Esophagus muscularis mucosa (tissue), 4 donors: Measurements from ENCODE around the gene C5orf22. TPM values are rescaled to one million over a fixed set of nuclear protein-coding genes. Genes with fewer than 3 reads are reported as not detected.

Experiments used
- DNase-seq: peaks from one replicate; pipeline ENCODE4 v3.0.0-alpha.2; 2017; ENCODE audit errors: extremely low spot score
- H3K27ac ChIP-seq, 4 donors: fragments of 200-600 bp; sonication (generic); replicated peaks in 1 of 4; 1 replicate in 3 of 4; 2 replicates in 1 of 4; pipeline ENCODE4 v1.5.1; 2016 to 2019; ENCODE audit warnings: mild to moderate bottlenecking in 1 of 4
- H3K27me3 ChIP-seq, 4 donors: fragments of 200-600 bp; sonication (generic); one replicate each; pipeline versions ENCODE4 v1.5.1 to v1.6.0; 2016 to 2019
- H3K36me3 ChIP-seq, 4 donors: fragments of 200-600 bp; sonication (generic); one replicate each; pipeline ENCODE4 v1.5.1; 2016 to 2019
- H3K4me1 ChIP-seq, 4 donors: fragments of 200-600 bp; sonication (generic); one replicate each; pipeline ENCODE4 v1.5.1; 2016 to 2019
- H3K4me3 ChIP-seq, 4 donors: fragments of 200-600 bp; sonication (generic); 1 replicate in 2 of 4; 2 replicates in 2 of 4; pipeline ENCODE4 v1.5.1; 2016 to 2019; ENCODE audit warnings: mild to moderate bottlenecking in 4 of 4, moderate library complexity in 1 of 4
- H3K9me3 ChIP-seq, 4 donors: fragments of 200-600 bp; sonication (generic); 1 replicate in 3 of 4; 2 replicates in 1 of 4; pipeline ENCODE4 v1.5.1; 2016 to 2019
- EP300 ChIP-seq: sonication (generic); formaldehyde crosslinking; IDR thresholded peaks from one replicate; pipeline ENCODE4 v1.6.1; 2017; ENCODE audit warnings: antibody characterized with exemption
- POLR2A ChIP-seq: fragments of 450-650 bp; IDR thresholded peaks from one replicate; pipeline ENCODE4 v1.6.1; 2017; ENCODE audit warnings: antibody characterized with exemption, moderate library complexity, mild to moderate bottlenecking, low read depth
- POLR2AphosphoS5 ChIP-seq, 2 donors: sonication (generic); formaldehyde crosslinking; IDR thresholded peaks; one replicate each; pipeline ENCODE4 v1.6.1; 2017; ENCODE audit warnings: antibody characterized with exemption in 2 of 2
- WGBS: methylation state at CpG from one replicate; pipeline ENCODE4 v1.1.5; 2018; 5-methylcytosine and 5-hydroxymethylcytosine counted together
- intact Hi-C: fragments of 100-400 bp; cut with DNase I; formaldehyde crosslinking; loops from one replicate; pipeline ENCODE4 v1.15.1; 2023
- total RNA-seq, 4 donors: library from RNA; depleted of rRNA; stranded (reverse); fragments of >200 nt; gene quantifications; one replicate each; pipeline versions ENCODE4 v1.1.0 to v1.2.1, GENCODE V29; 2016
- TF ChIP-seq, protein P1 (sequence below), 3 experiments: fragments of 200-600 bp in 2 of 3; fragments of 450-650 bp in 1 of 3; sonication (generic) in 2 of 3; IDR thresholded peaks; one replicate each; pipeline ENCODE4 v1.5.1; 2017 to 2019; ENCODE audit warnings: antibody characterized with exemption in 3 of 3, mild to moderate bottlenecking in 2 of 3, moderate library complexity in 1 of 3

The C5orf22 gene
- total RNA-seq, 4 donors from 2014 or later: 11.2 to 21.8 (median 17.0) TPM

DNA sequence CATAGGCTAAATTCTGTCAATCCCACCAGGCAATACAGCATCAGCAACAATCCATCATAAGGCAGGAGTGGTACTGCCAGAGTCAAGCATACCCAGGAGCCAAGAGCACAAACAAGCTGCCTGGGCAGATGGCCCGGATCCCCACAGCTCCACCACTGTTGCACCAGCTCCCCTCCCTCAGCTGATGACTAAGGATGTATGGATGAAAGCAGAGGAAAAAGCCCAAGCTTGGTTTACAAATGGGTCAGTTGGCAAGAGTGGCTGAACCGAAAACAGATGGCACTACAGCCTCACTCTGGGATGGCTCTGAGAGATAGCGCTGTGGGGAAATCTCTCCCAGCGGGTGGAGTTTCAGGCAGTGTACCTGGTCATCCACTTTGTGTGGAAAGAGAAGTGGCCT is 29.6 kb upstream of the C5orf22 start:
- Histone ChIP-seq H3K36me3 (peaks cover 40 to 100% (median 84%) of the 10 kb centered on the region in 4 donors), H3K4me1 (no peaks in the 10 kb centered on the region), H3K27ac (no peak overlapping the region), H3K9me3 (no peaks in the 10 kb centered on the region), H3K27me3 (no peaks in the 10 kb centered on the region), H3K4me3 (no peak overlapping the region)
- TF ChIP-seq POLR2A: no peak
- no peak for TF ChIP-seq POLR2AphosphoS5 (IDR thresholded peaks at IDR 0.05)
- no peak for TF ChIP-seq EP300
- TF ChIP-seq, protein P1, sequence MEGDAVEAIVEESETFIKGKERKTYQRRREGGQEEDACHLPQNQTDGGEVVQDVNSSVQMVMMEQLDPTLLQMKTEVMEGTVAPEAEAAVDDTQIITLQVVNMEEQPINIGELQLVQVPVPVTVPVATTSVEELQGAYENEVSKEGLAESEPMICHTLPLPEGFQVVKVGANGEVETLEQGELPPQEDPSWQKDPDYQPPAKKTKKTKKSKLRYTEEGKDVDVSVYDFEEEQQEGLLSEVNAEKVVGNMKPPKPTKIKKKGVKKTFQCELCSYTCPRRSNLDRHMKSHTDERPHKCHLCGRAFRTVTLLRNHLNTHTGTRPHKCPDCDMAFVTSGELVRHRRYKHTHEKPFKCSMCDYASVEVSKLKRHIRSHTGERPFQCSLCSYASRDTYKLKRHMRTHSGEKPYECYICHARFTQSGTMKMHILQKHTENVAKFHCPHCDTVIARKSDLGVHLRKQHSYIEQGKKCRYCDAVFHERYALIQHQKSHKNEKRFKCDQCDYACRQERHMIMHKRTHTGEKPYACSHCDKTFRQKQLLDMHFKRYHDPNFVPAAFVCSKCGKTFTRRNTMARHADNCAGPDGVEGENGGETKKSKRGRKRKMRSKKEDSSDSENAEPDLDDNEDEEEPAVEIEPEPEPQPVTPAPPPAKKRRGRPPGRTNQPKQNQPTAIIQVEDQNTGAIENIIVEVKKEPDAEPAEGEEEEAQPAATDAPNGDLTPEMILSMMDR (IDR thresholded peaks at IDR 0.05): no peak
- DNase-seq: no peak
- intact Hi-C loops: no loop called here
- 97% methylated on average over 4 of the region's 4 CpGs for WGBS

GRCh38 chr5:31504529-31504928 is 27.6 kb upstream of the C5orf22 start:
- Histone ChIP-seq H3K9me3 (no peaks in the 10 kb centered on the region), H3K36me3 (peaks cover 55 to 100% (median 82%) of the 10 kb centered on the region in 4 donors), H3K27me3 (no peaks in the 10 kb centered on the region), H3K4me3 (no peak overlapping the region), H3K4me1 (no peaks in the 10 kb centered on the region), H3K27ac (no peak overlapping the region)
- intact Hi-C loops: no loop called here
- DNase-seq: no peak
- WGBS: 84% methylated on average over 10 of the region's 10 CpGs
- no peak for TF ChIP-seq POLR2AphosphoS5 (IDR thresholded peaks at IDR 0.05)
- no peak for TF ChIP-seq POLR2A
- TF ChIP-seq, protein P1 (IDR thresholded peaks at IDR 0.05): no peak
- TF ChIP-seq EP300: no peak

GRCh38 chr5:31511305-31511704 is 20.8 kb upstream of the C5orf22 start:
- intact Hi-C loops: no loop called here
- TF ChIP-seq EP300 (no peak), POLR2A (no peak), POLR2AphosphoS5 (IDR thresholded peaks at IDR 0.05) (no peak)
- TF ChIP-seq, protein P1 (IDR thresholded peaks at IDR 0.05): no peak
- Histone ChIP-seq H3K4me3 (no peak overlapping the region), H3K27me3 (no peaks in the 10 kb centered on the region), H3K27ac (no peak overlapping the region), H3K36me3 (peaks cover 78 to 97% (median 88%) of the 10 kb centered on the region in 4 donors), H3K9me3 (no peaks in the 10 kb centered on the region), H3K4me1 (no peaks in the 10 kb centered on the region)
- DNase-seq: no peak
- 99% methylated on average over 4 of the region's 4 CpGs for WGBS

- peaks cover 48 to 84% (median 67%) of the 10 kb centered on the region in 4 donors for H3K36me3 ChIP-seq
- 59% methylated on average over 1 of the region's 1 CpG for WGBS
- no peaks in the 10 kb centered on the region for H3K4me1 ChIP-seq
- TF ChIP-seq, protein P1 (IDR thresholded peaks at IDR 0.05): no peak
- TF ChIP-seq EP300: no peak
- no peak for TF ChIP-seq POLR2AphosphoS5 (IDR thresholded peaks at IDR 0.05)
- H3K4me3 ChIP-seq: no peak overlapping the region
- H3K27ac ChIP-seq: no peak overlapping the region
- intact Hi-C loops: no loop called here
- no peaks in the 10 kb centered on the region for H3K27me3 ChIP-seq
- no peak for DNase-seq
- H3K9me3 ChIP-seq: no peaks in the 10 kb centered on the region
Measured at GRCh38 chr5:31516802-31517201, 15.3 kb upstream of the C5orf22 start.

GRCh38 chr5:31523041-31523440 is 9.1 kb upstream of the C5orf22 start:
- no peaks in the 10 kb centered on the region for H3K4me1 ChIP-seq
- H3K4me3 ChIP-seq: no peak overlapping the region
- TF ChIP-seq POLR2A (no peak), POLR2AphosphoS5 (IDR thresholded peaks at IDR 0.05) (no peak), EP300 (no peak)
- TF ChIP-seq, protein P1 (IDR thresholded peaks at IDR 0.05): no peak
- no peaks in the 10 kb centered on the region for H3K27me3 ChIP-seq
- H3K9me3 ChIP-seq: no peaks in the 10 kb centered on the region
- H3K36me3 ChIP-seq: peaks cover 42 to 91% (median 69%) of the 10 kb centered on the region in 4 donors
- no peak overlapping the region for H3K27ac ChIP-seq
- DNase-seq: no peak
- WGBS: 95% methylated on average over 4 of the region's 4 CpGs
- intact Hi-C loops: no loop called here
